HepG2 (cell line): ENCODE data around the gene SRP9. TPM values are rescaled to one million over a fixed set of nuclear protein-coding genes. Genes with fewer than 3 reads are reported as not detected.

Experiments
- ATAC-seq: fragments of 200-7000 bp; cut with Tn5 transposase; 3 replicates; pipeline ENCODE4 v1.9.1; 2020; ENCODE audit warnings: mild to moderate bottlenecking, moderate library complexity
- BruUV-seq: library from RNA; stranded (reverse); fragments of 400-500 nt; replicated peaks from 2 replicates; lab custom pipeline; 2021; lab: Mats Ljungman, UMichigan
- CTCF ChIA-PET: fragments of 300-600 bp; formaldehyde crosslinking; extraction: SDS; loops from one replicate; lab custom pipeline; 2021; ENCODE audit warnings: low total read pairs, inconsistent platforms, low intra/inter-chr PET ratio; lab: Yijun Ruan, JAX
- POLR2A ChIA-PET: fragments of 350-600 bp; sonication (Branson Sonifier 250); formaldehyde crosslinking; loops from one replicate; lab custom pipeline; 2020; ENCODE audit warnings: antibody characterized with exemption, inconsistent platforms; lab: Yijun Ruan, JAX
- DNase-seq: peaks from one replicate; pipeline ENCODE4 v3.0.0-alpha.2; 2015; ENCODE audit warnings: low spot score
- FAIRE-seq: peaks from 3 replicates; lab custom pipeline; 2011; peaks lifted over from hg19 to GRCh38; lab: Jason Lieb, UNC
- H2AFZ ChIP-seq: one replicate; pipeline ENCODE4 v1.6.1; 2011; ENCODE audit warnings: low read length, inconsistent platforms
- H3K27ac ChIP-seq: fragments of 300-600 bp; 3 replicates; pipeline ENCODE4 v1.8.0; 2011; ENCODE audit warnings: mixed run types, mild to moderate bottlenecking, mixed read lengths, low read length, inconsistent platforms; ENCODE audit not compliant: insufficient read depth; ENCODE audit errors: extremely low read length
- H3K27me3 ChIP-seq, 2 experiments: fragments of 200-600 bp in 1 of 2; 2 replicates in 1 of 2; 3 replicates in 1 of 2; pipeline versions ENCODE4 v1.6.0 to v1.8.0; 2011; ENCODE audit warnings: low read length in 2 of 2, mild to moderate bottlenecking in 2 of 2, moderate library complexity in 2 of 2, inconsistent platforms in 1 of 2; ENCODE audit not compliant: insufficient read depth in 2 of 2, control insufficient read depth in 1 of 2
- H3K36me3 ChIP-seq, 2 experiments: fragments of 200-600 bp in 1 of 2; replicated peaks in 1 of 2; 2 replicates in 1 of 2; 3 replicates in 1 of 2; pipeline versions ENCODE4 v1.5.1 to v1.8.0; 2011; ENCODE audit warnings: low read length in 2 of 2, inconsistent platforms in 1 of 2; ENCODE audit not compliant: insufficient read depth in 2 of 2, control insufficient read depth in 1 of 2
- H3K4me1 ChIP-seq: 2 replicates; pipeline ENCODE4 v1.5.1; 2012; ENCODE audit warnings: low read length, inconsistent platforms; ENCODE audit not compliant: insufficient read depth
- H3K4me2 ChIP-seq: 2 replicates; pipeline ENCODE4 v1.6.0; 2011; ENCODE audit warnings: low read depth, low read length, inconsistent platforms
- H3K4me3 ChIP-seq, 3 experiments: fragments of 200-600 bp in 1 of 3; sonication (generic), shearing (Covaris generic) in 1 of 3; replicated peaks in 1 of 3; 2 replicates each; pipeline ENCODE4 v1.5.1; 2011 to 2016; ENCODE audit warnings: low read length in 3 of 3, inconsistent platforms in 2 of 3, low read depth in 2 of 3, mild to moderate bottlenecking in 2 of 3, control low read depth in 1 of 3, mixed read lengths in 1 of 3; ENCODE audit not compliant: insufficient read depth in 1 of 3
- H3K79me2 ChIP-seq: one replicate; pipeline ENCODE4 v1.6.1; 2011; ENCODE audit warnings: low read length, inconsistent platforms; ENCODE audit not compliant: insufficient read depth
- H3K9ac ChIP-seq: 2 replicates; pipeline ENCODE4 v1.6.0; 2011; ENCODE audit warnings: mild to moderate bottlenecking, low read depth, low read length, inconsistent platforms; ENCODE audit not compliant: insufficient read depth
- H3K9me3 ChIP-seq: 2 replicates; pipeline ENCODE4 v1.5.1; 2012; ENCODE audit warnings: mild to moderate bottlenecking, low read length
- H4K20me1 ChIP-seq: 2 replicates; pipeline ENCODE4 v1.6.0; 2011; ENCODE audit warnings: inconsistent platforms, mild to moderate bottlenecking, low read length, moderate library complexity; ENCODE audit not compliant: insufficient read depth
- DNMT3B ChIP-seq: conservative IDR thresholded peaks from 2 replicates; pipeline ENCODE4 v1.6.1; 2016; ENCODE audit warnings: missing biosample characterization, control low read depth
- HMGXB3 ChIP-seq: sonication (generic); formaldehyde crosslinking; IDR thresholded peaks from 2 replicates; pipeline ENCODE4 v1.4.0; 2020; ENCODE audit warnings: missing genetic modification reagents, borderline replicate concordance
- MTA3 ChIP-seq: sonication (generic); formaldehyde crosslinking; IDR thresholded peaks from 2 replicates; pipeline ENCODE4 v1.4.0; 2020; ENCODE audit warnings: missing genetic modification reagents
- NBN ChIP-seq: fragments of 450-650 bp; conservative IDR thresholded peaks from 2 replicates; pipeline ENCODE4 v1.6.1; 2017
- NPAS2 ChIP-seq: sonication (generic); formaldehyde crosslinking; IDR thresholded peaks from 2 replicates; pipeline ENCODE4 v1.8.0; 2022; ENCODE audit warnings: mild to moderate bottlenecking, missing genetic modification reagents, borderline replicate concordance
- RXRA ChIP-seq: sonication (generic); formaldehyde crosslinking; IDR thresholded peaks from 2 replicates; pipeline ENCODE4 v1.5.1; 2020; ENCODE audit warnings: missing genetic modification reagents
- SSRP1 ChIP-seq: IDR thresholded peaks from 2 replicates; pipeline ENCODE4 v1.6.1; 2016; ENCODE audit warnings: control low read depth
- TFE3 ChIP-seq: IDR thresholded peaks from 2 replicates; pipeline ENCODE4 v1.6.1; 2016
- ZKSCAN1 ChIP-seq: fragments of 150-350 bp; IDR thresholded peaks from 2 replicates; pipeline ENCODE4 v1.6.1; 2014; ENCODE audit warnings: low read length
- ZNF207 ChIP-seq: fragments of 450-650 bp; IDR thresholded peaks from 2 replicates; pipeline ENCODE4 v1.6.1; 2016; ENCODE audit warnings: antibody characterized with exemption, borderline replicate concordance
- ZNF468 ChIP-seq: sonication (generic); formaldehyde crosslinking; IDR thresholded peaks from 2 replicates; pipeline ENCODE4 v1.8.0; 2022; ENCODE audit warnings: mild to moderate bottlenecking, moderate library complexity, missing genetic modification reagents
- ZNF629 ChIP-seq: sonication (generic); formaldehyde crosslinking; conservative IDR thresholded peaks from 2 replicates; pipeline ENCODE4 v1.5.0; 2020; ENCODE audit warnings: missing genetic modification reagents
- ZNF780A ChIP-seq: sonication (generic); formaldehyde crosslinking; IDR thresholded peaks from 2 replicates; pipeline ENCODE4 v1.8.0; 2022; ENCODE audit warnings: mild to moderate bottlenecking, missing genetic modification reagents, moderate library complexity
- WGBS: methylation state at CpG from one replicate; pipeline ENCODE4 v1.1.6; 2017; ENCODE audit warnings: low lambda C conversion rate; 5-methylcytosine and 5-hydroxymethylcytosine counted together
- in situ Hi-C: cut with HindIII; loops from 2 replicates; pipeline ENCODE4 v1.10.0; 2017; ENCODE audit warnings: low pct_unique_long_range_greater_than_20kb; ENCODE audit not compliant: extremely low pct_ligation_motif_present
- intact Hi-C: fragments of 100-400 bp; cut with micrococcal nuclease; formaldehyde crosslinking; loops from one replicate; pipeline ENCODE4 v1.10.0; 2022; ENCODE audit not compliant: unreplicated experiment
- polyA plus RNA-seq, 8 experiments: library from polyadenylated mRNA; depleted of rRNA in 3 of 8; stranded (reverse) in 7 of 8; unstranded in 1 of 8; fragments of >200 nt; fragmentation: Illumina TruSeq in 4 of 8; extraction: Trizol in 4 of 8; gene quantifications; 2 replicates each; pipeline versions ENCODE4 v1.2.1 to v1.2.3, GENCODE V29; 2011 to 2016; ENCODE audit warnings: low read depth in 4 of 8, missing spikeins in 1 of 8, mixed read lengths in 1 of 8; ENCODE audit not compliant: insufficient read depth in 1 of 8
- total RNA-seq, 5 experiments: library from RNA; depleted of rRNA; stranded (reverse); fragments of >200 nt; fragmentation: Illumina TruSeq; extraction: Trizol; gene quantifications; 2 replicates each; pipeline ENCODE4 v1.2.3, GENCODE V29; 2016; ENCODE audit warnings: low read depth in 1 of 5
- TF ChIP-seq, protein P1 (sequence below): sonication (generic); formaldehyde crosslinking; IDR thresholded peaks from 2 replicates; pipeline ENCODE4 v1.9.0; 2021; ENCODE audit warnings: missing genetic modification reagents, borderline replicate concordance

SRP9 gene
- total and polyA plus RNA-seq, 2 of the 13 experiments (the other 11 are each of a cell fraction or from before 2014, with no cell fraction given), result 251 to 307 TPM

DNA sequence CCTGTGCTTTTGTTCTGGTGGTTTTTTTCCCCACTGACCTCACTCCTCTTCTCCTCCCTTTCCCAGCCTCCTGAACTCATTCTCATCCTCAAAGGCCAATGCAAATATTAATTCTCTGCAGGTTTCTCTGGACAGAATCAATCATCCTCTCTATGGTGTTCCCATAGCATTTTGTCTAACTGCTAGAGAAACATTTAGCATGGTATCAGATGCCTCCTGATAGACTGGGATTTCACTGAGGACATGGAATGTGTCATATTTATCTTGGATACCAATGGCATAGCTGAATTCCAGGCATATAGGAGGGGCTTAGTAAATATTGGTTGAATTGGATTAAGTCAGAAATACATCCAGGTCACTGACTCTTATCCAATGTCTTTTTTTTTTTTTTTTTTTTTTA, 46.1 kb upstream of the SRP9 start (continued):
- TF ChIP-seq, protein P1, sequence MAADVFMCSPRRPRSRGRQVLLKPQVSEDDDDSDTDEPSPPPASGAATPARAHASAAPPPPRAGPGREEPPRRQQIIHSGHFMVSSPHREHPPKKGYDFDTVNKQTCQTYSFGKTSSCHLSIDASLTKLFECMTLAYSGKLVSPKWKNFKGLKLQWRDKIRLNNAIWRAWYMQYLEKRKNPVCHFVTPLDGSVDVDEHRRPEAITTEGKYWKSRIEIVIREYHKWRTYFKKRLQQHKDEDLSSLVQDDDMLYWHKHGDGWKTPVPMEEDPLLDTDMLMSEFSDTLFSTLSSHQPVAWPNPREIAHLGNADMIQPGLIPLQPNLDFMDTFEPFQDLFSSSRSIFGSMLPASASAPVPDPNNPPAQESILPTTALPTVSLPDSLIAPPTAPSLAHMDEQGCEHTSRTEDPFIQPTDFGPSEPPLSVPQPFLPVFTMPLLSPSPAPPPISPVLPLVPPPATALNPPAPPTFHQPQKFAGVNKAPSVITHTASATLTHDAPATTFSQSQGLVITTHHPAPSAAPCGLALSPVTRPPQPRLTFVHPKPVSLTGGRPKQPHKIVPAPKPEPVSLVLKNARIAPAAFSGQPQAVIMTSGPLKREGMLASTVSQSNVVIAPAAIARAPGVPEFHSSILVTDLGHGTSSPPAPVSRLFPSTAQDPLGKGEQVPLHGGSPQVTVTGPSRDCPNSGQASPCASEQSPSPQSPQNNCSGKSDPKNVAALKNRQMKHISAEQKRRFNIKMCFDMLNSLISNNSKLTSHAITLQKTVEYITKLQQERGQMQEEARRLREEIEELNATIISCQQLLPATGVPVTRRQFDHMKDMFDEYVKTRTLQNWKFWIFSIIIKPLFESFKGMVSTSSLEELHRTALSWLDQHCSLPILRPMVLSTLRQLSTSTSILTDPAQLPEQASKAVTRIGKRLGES (CRISPR knock-in tag), result no peak
- no peak for TF ChIP-seq DNMT3B (CRISPR knock-in tag)

DNA sequence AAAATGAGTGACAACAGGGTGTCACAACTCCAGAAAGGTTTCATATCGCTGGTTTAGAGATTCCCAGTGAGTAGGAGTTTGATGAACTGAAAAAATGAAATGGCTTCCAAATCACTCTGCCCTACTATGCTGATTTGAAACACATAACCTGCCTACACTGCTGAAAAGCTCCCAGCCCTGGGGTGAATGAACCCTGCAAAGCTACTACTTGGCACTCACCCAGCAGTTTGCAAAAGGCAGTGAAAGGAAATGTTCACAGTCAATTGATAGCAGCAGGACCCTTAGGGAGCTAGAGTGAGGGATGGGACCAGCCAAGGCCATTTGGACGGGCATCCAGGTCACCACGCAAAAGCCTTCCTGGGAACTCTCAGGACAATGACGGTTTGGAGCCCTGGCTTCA, 44.4 kb upstream of the SRP9 start:
- intact Hi-C loops, result no loop called here
- CTCF ChIA-PET, result no interaction called here
- TF ChIP-seq MTA3 (CRISPR knock-in tag) (no peak), DNMT3B (CRISPR knock-in tag) (no peak), NPAS2 (CRISPR knock-in tag) (no peak), ZNF207 (no peak), RXRA (CRISPR knock-in tag) (peak; percentile 55; the same call in 1 of the 2 replicates), ZNF468 (no peak), HMGXB3 (CRISPR knock-in tag) (no peak), ZNF629 (CRISPR knock-in tag) (no peak), TFE3 (CRISPR knock-in tag) (no peak), SSRP1 (CRISPR knock-in tag) (no peak), ZKSCAN1 (0 out of 2 replicates have a peak, but pooled peaks have one; percentile 39), NBN (no peak), ZNF780A (CRISPR knock-in tag) (no peak)

More for the DNA sequence above, 44.4 kb upstream of the SRP9 start:
- POLR2A ChIA-PET, result no interaction called here
- Histone ChIP-seq H2AFZ (no peak overlapping the region), H3K9me3 (no peaks in the 10 kb centered on the region), H3K27me3 (peaks cover 0 to 5% of the 10 kb centered on the region in 2 experiments; a peak in 1 of 5 replicates), H4K20me1 (no peaks in the 10 kb centered on the region), H3K79me2 (no peaks in the 10 kb centered on the region), H3K36me3 (no peaks in the 10 kb centered on the region), H3K4me2 (no peak overlapping the region), H3K27ac (no peak overlapping the region), H3K9ac (no peak overlapping the region), H3K4me3 (no peak overlapping the region), H3K4me1 (peaks cover 50% of the 10 kb centered on the region)
- ATAC-seq (no peak), DNase-seq (peak; percentile 31), FAIRE-seq (no peak)
- no TSS peak for BruUV-seq
- in situ Hi-C loops, result no loop called here
- WGBS, result 15% methylated on average over 4 of the region's 4 CpGs
